OCI-LY7 (cell line): ENCODE measurements around the gene CENPN. TPM values are rescaled to one million over a fixed set of nuclear protein-coding genes. Genes with fewer than 3 reads are reported as not detected.

Experiments used
- BruUV-seq: library from RNA; stranded (reverse); fragments of 400-500 nt; replicated peaks from 2 replicates; lab custom pipeline; 2021; lab: Mats Ljungman, UMichigan
- CTCF ChIA-PET: fragments of 300-600 bp; sonication (Branson Sonifier 250); formaldehyde crosslinking; loops from one replicate; lab custom pipeline; 2022; ENCODE audit warnings: antibody characterized with exemption; ENCODE audit not compliant: unreplicated experiment; lab: Charles Lee
- POLR2A ChIA-PET: fragments of 300-600 bp; sonication (Branson Sonifier 250); formaldehyde crosslinking; loops from one replicate; lab custom pipeline; 2022; ENCODE audit warnings: antibody characterized with exemption; lab: Charles Lee
- DNase-seq: peaks from one replicate; pipeline ENCODE4 v3.0.0-alpha.2; 2015; ENCODE audit warnings: low spot score
- H2AFZ ChIP-seq: fragments of 200-600 bp; sonication (generic), shearing (Covaris generic); 2 replicates; pipeline ENCODE4 v1.6.1; 2014; ENCODE audit warnings: mild to moderate bottlenecking, antibody characterized with exemption, low read length, moderate library complexity
- H3K27ac ChIP-seq: fragments of 200-600 bp; sonication (generic); 2 replicates; pipeline ENCODE4 v1.5.1; 2014; ENCODE audit warnings: mixed run types, low read depth, mild to moderate bottlenecking, moderate library complexity, low read length, inconsistent platforms; ENCODE audit not compliant: poor library complexity, severe bottlenecking
- H3K36me3 ChIP-seq: fragments of 200-600 bp; sonication (generic); 2 replicates; pipeline ENCODE4 v1.6.1; 2014; ENCODE audit warnings: mild to moderate bottlenecking, antibody characterized with exemption, low read length, moderate library complexity, mixed read lengths; ENCODE audit not compliant: insufficient read depth
- H3K4me1 ChIP-seq: fragments of 200-600 bp; sonication (generic); 2 replicates; pipeline ENCODE4 v1.5.1; 2014; ENCODE audit warnings: mild to moderate bottlenecking, low read length; ENCODE audit not compliant: insufficient read depth, poor library complexity, severe bottlenecking
- H3K4me2 ChIP-seq: fragments of 200-600 bp; sonication (generic); 2 replicates; pipeline ENCODE4 v1.6.1; 2014; ENCODE audit warnings: mild to moderate bottlenecking, low read length
- H3K4me3 ChIP-seq: fragments of 200-600 bp; sonication (generic); 2 replicates; pipeline ENCODE4 v1.5.1; 2014; ENCODE audit warnings: mild to moderate bottlenecking, low read depth, low read length; ENCODE audit not compliant: poor library complexity, severe bottlenecking
- H3K79me2 ChIP-seq: fragments of 200-600 bp; sonication (generic); 2 replicates; pipeline ENCODE4 v1.6.1; 2016; ENCODE audit warnings: low read depth, mild to moderate bottlenecking, low read length, moderate library complexity, mixed read lengths; ENCODE audit not compliant: insufficient read depth
- H3K9me2 ChIP-seq: fragments of 200-600 bp; sonication (generic); 2 replicates; pipeline ENCODE4 v1.6.1; 2016; ENCODE audit warnings: mild to moderate bottlenecking, low read length, mixed read lengths; ENCODE audit not compliant: insufficient read depth
- H3K9me3 ChIP-seq: fragments of 200-600 bp; sonication (generic); 2 replicates; pipeline ENCODE4 v1.6.1; 2014; ENCODE audit warnings: mild to moderate bottlenecking, mixed run types, low read length, mixed read lengths
- H4K20me1 ChIP-seq: fragments of 200-600 bp; sonication (generic); 2 replicates; pipeline ENCODE4 v1.6.1; 2014; ENCODE audit warnings: mild to moderate bottlenecking, antibody characterized with exemption, low read length, moderate library complexity, mixed read lengths; ENCODE audit not compliant: insufficient read depth
- CTCF ChIP-seq: fragments of 200-600 bp; sonication (generic); conservative IDR thresholded peaks from 2 replicates; pipeline ENCODE4 v1.5.1; 2014; ENCODE audit warnings: mild to moderate bottlenecking, antibody characterized with exemption, low read length, moderate library complexity, mixed read lengths
- EZH2phosphoT487 ChIP-seq: fragments of 200-600 bp; sonication (generic); IDR thresholded peaks from 2 replicates; pipeline ENCODE4 v1.6.1; 2018; ENCODE audit warnings: low read depth, borderline replicate concordance, mild to moderate bottlenecking, mixed run types, antibody characterized with exemption, low read length, moderate library complexity, mixed read lengths
- intact Hi-C: fragments of 100-400 bp; cut with micrococcal nuclease; formaldehyde crosslinking; loops from one replicate; pipeline ENCODE4 v1.10.0; 2022; ENCODE audit not compliant: unreplicated experiment
- total RNA-seq, 2 experiments: library from RNA; depleted of rRNA in 1 of 2; stranded (reverse); fragments of >200 nt in 1 of 2; shearing (Covaris generic) in 1 of 2; gene quantifications; 2 replicates each; pipeline ENCODE4 v1.2.3, GENCODE V29; 2014 to 2022

Gene CENPN
- total RNA-seq, 2 experiments from 2014 or later = 51.8 to 52.4 TPM

DNA sequence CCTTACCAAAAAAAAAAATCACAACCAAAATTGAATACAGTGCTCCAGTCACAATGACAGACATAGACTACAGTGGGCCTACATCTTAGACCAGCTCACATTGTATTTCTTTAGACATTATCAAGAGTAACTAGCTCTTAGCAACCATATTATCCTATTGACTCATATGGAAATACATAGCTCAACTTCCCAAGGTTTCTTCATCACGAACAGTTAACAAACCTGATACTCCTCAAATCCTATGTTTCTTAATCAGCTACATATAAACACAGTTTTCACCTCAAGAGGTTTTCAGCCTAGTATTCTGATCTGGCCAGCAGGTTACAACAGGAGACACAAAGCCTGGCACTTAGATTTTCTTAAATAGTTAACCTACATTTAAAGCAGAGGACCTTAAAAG, 30.1 kb upstream of the CENPN start:
- CTCF ChIA-PET = no interaction called here

GRCh38 chr16:80981103-80981502, 25.9 kb upstream of the CENPN start:
- BruUV-seq = no TSS peak
- Histone ChIP-seq H3K9me2 (no peaks in the 10 kb centered on the region), H3K4me1 (no peaks in the 10 kb centered on the region), H3K9me3 (no peaks in the 10 kb centered on the region), H3K4me3 (no peak overlapping the region), H3K36me3 (peaks cover 41% of the 10 kb centered on the region), H4K20me1 (peaks cover 4% of the 10 kb centered on the region; the same call in 1 of the 2 replicates), H3K79me2 (no peaks in the 10 kb centered on the region), H2AFZ (no peak overlapping the region), H3K4me2 (no peak overlapping the region), H3K27ac (no peak overlapping the region)
- CTCF ChIA-PET = no interaction called here
- no peak for DNase-seq
- POLR2A ChIA-PET = interaction anchor here (0.5 to 1.1 kb wide), 3 partner anchors 12 to 1808 kb away, joined by 4 to 5 read pairs (median 4); no protein-coding TSS in a partner anchor
- TF ChIP-seq CTCF (no peak), EZH2phosphoT487 (no peak)
- intact Hi-C loops = no loop called here

More for the DNA sequence above, 30.1 kb upstream of the CENPN start:
- Histone ChIP-seq H2AFZ (no peak overlapping the region), H3K27ac (no peak overlapping the region), H3K36me3 (peaks cover 57% of the 10 kb centered on the region), H3K9me3 (no peaks in the 10 kb centered on the region), H4K20me1 (no peaks in the 10 kb centered on the region), H3K4me1 (no peaks in the 10 kb centered on the region), H3K4me3 (no peak overlapping the region), H3K79me2 (no peaks in the 10 kb centered on the region), H3K9me2 (no peaks in the 10 kb centered on the region), H3K4me2 (no peak overlapping the region)
- TF ChIP-seq CTCF = no peak
- TF ChIP-seq EZH2phosphoT487 = no peak
- POLR2A ChIA-PET = interaction anchor here (0.6 to 1.2 kb wide), 4 partner anchors 9 to 81 kb away, joined by 3 to 6 read pairs (median 4); no protein-coding TSS in a partner anchor
- BruUV-seq = no TSS peak
- intact Hi-C loops = no loop called here
- no peak for DNase-seq

DNA sequence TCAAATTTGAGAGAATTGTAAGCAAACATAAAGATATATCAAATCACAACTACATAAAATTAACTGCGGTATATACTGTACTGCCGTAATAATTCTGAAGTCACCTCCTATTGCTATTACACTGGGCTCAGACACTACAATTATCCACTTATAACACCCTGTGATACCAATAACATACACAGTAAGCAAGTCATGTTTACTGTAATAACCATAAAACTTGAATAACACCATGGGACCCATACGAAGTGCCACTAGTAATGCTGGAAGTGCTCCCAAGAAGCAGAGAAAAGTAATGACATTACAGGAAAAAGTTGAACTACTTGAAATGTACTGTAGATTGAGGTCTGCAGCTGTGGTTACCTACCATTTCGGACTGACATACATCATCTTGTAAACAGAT, 24.4 kb upstream of the CENPN start:
- intact Hi-C loops = no loop called here
- no peak for DNase-seq
- Histone ChIP-seq H2AFZ (no peak overlapping the region), H3K27ac (no peak overlapping the region), H3K4me2 (no peak overlapping the region), H3K36me3 (peaks cover 35% of the 10 kb centered on the region), H3K9me2 (no peaks in the 10 kb centered on the region), H3K79me2 (no peaks in the 10 kb centered on the region), H3K4me1 (no peaks in the 10 kb centered on the region), H3K4me3 (no peak overlapping the region), H4K20me1 (peaks cover 4% of the 10 kb centered on the region; the same call in 1 of the 2 replicates), H3K9me3 (no peaks in the 10 kb centered on the region)
- TF ChIP-seq CTCF (no peak), EZH2phosphoT487 (no peak)
- no TSS peak for BruUV-seq
- ChIA-PET POLR2A (no interaction called here), CTCF (no interaction called here)
